MM.1S (cell line): ENCODE data around the gene BBS12.

Source experiments
- EZH2 ChIP-seq: fragments of 300-600 bp; sonication (generic); optimal IDR thresholded peaks from 2 replicates; pipeline ENCODE3; 2017; ENCODE audit warnings: low read depth, mild to moderate bottlenecking, antibody characterized with exemption, low read length, mixed read lengths
- EZH2phosphoT487 ChIP-seq: fragments of 300-600 bp; sonication (generic); IDR thresholded peaks from 2 replicates; pipeline ENCODE4 v1.6.1; 2018; ENCODE audit warnings: antibody characterized with exemption, low read length
- TF ChIP-seq, protein P1 (sequence below): fragments of 300-600 bp; sonication (generic); IDR thresholded peaks from 2 replicates; pipeline ENCODE4 v1.5.1; 2016; ENCODE audit warnings: antibody characterized with exemption, low read length, mixed read lengths

DNA sequence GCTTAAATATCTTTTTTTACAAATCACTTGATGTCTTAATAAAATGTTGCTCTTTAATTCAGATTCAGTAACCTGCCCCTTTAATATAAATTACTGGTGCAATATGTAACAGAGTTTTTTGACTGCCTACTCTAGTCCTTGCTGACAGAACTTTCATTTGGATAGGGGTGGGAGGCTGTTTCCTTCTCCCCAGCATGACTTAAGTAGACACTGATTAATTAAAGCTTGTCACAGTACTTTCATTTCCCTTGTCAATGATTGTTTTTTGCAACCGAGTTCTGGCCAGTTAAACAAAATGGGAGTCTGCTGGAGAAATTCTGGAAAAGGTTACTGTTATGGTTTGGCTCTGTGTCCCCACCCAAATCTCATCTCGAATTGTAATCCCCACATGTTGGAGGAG, 37.3 kb upstream of the BBS12 start:
- TF ChIP-seq, protein P1, sequence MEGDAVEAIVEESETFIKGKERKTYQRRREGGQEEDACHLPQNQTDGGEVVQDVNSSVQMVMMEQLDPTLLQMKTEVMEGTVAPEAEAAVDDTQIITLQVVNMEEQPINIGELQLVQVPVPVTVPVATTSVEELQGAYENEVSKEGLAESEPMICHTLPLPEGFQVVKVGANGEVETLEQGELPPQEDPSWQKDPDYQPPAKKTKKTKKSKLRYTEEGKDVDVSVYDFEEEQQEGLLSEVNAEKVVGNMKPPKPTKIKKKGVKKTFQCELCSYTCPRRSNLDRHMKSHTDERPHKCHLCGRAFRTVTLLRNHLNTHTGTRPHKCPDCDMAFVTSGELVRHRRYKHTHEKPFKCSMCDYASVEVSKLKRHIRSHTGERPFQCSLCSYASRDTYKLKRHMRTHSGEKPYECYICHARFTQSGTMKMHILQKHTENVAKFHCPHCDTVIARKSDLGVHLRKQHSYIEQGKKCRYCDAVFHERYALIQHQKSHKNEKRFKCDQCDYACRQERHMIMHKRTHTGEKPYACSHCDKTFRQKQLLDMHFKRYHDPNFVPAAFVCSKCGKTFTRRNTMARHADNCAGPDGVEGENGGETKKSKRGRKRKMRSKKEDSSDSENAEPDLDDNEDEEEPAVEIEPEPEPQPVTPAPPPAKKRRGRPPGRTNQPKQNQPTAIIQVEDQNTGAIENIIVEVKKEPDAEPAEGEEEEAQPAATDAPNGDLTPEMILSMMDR: no peak
- TF ChIP-seq EZH2phosphoT487 (no peak), EZH2 (no peak)
